CD4-positive, alpha-beta T cell (primary cell): ENCODE data around the gene OR2F2. TPM values are rescaled to one million over a fixed set of nuclear protein-coding genes. Genes with fewer than 3 reads are reported as not detected.

Experiments
- ATAC-seq: fragments of 200-7000 bp; cut with Tn5 transposase; one replicate; pipeline ENCODE4 v1.10.0; 2022; ENCODE audit warnings: mild to moderate bottlenecking; ENCODE audit not compliant: poor library complexity
- CTCF ChIA-PET: fragments of 350-600 bp; sonication (Branson Sonifier 250); formaldehyde crosslinking; loops from one replicate; lab custom pipeline; 2021; ENCODE audit warnings: antibody characterized with exemption, inconsistent platforms; lab: Charles Lee
- POLR2A ChIA-PET: fragments of 350-600 bp; sonication (Branson Sonifier 250); formaldehyde crosslinking; loops from one replicate; lab custom pipeline; 2021; ENCODE audit warnings: antibody characterized with exemption, inconsistent platforms; lab: Charles Lee
- DNase-seq, 14 experiments: peaks; one replicate each; pipeline ENCODE4 v3.0.0-alpha.2; 2013 to 2020; ENCODE audit warnings: mixed read lengths in 2 of 14
- H3K27ac ChIP-seq, 2 donors: one replicate each; pipeline versions ENCODE4 v1.5.1 to v1.7.0; 2013; ENCODE audit warnings: low read length in 2 of 2, low read depth in 1 of 2, mild to moderate bottlenecking in 1 of 2
- H3K27me3 ChIP-seq, 2 experiments: 1 replicate in 1 of 2; 2 replicates in 1 of 2; pipeline versions ENCODE4 v1.6.1 to v1.7.0; 2013; ENCODE audit warnings: low read length in 2 of 2, control low read depth in 1 of 2, mild to moderate bottlenecking in 1 of 2, moderate library complexity in 1 of 2; ENCODE audit not compliant: insufficient read depth in 2 of 2, control insufficient read depth in 1 of 2
- H3K36me3 ChIP-seq: one replicate; pipeline ENCODE4 v1.6.1; 2013; ENCODE audit warnings: low read length, control low read depth; ENCODE audit not compliant: insufficient read depth
- H3K4me1 ChIP-seq: one replicate; pipeline ENCODE4 v1.6.1; 2013; ENCODE audit warnings: low read length, control low read depth; ENCODE audit not compliant: insufficient read depth
- H3K4me3 ChIP-seq: one replicate; pipeline ENCODE4 v1.5.1; 2013; ENCODE audit warnings: mild to moderate bottlenecking, low read length, moderate library complexity
- H3K9me3 ChIP-seq, 2 experiments: 1 replicate in 1 of 2; 2 replicates in 1 of 2; pipeline versions ENCODE4 v1.6.1 to v1.7.0; 2013; ENCODE audit warnings: low read length in 2 of 2, mild to moderate bottlenecking in 2 of 2, control low read depth in 1 of 2, moderate library complexity in 1 of 2; ENCODE audit not compliant: control insufficient read depth in 1 of 2, insufficient read depth in 1 of 2
- H3K27ac Mint-ChIP-seq: one replicate; pipeline ENCODE4 v1.8.0; 2020; ENCODE audit warnings: mixed read lengths
- H3K27me3 Mint-ChIP-seq: one replicate; pipeline ENCODE4 v1.8.0; 2021; ENCODE audit warnings: mixed read lengths
- H3K36me3 Mint-ChIP-seq: one replicate; pipeline ENCODE4 v1.8.0; 2021; ENCODE audit warnings: low read depth, mixed read lengths
- H3K4me1 Mint-ChIP-seq: one replicate; pipeline ENCODE4 v1.8.0; 2021; ENCODE audit warnings: low read depth, mixed read lengths
- H3K4me3 Mint-ChIP-seq: one replicate; pipeline ENCODE4 v1.8.0; 2020; ENCODE audit warnings: mild to moderate bottlenecking, mixed read lengths
- H3K9me3 Mint-ChIP-seq: one replicate; pipeline ENCODE4 v1.8.0; 2020; ENCODE audit warnings: mixed read lengths
- CTCF ChIP-seq: fragments of 200-600 bp; IDR thresholded peaks from one replicate; pipeline ENCODE4 v1.8.0; 2022; ENCODE audit warnings: antibody characterized with exemption, mild to moderate bottlenecking
- intact Hi-C, 2 experiments: fragments of 100-400 bp; cut with DNase I in 1 of 2; cut with micrococcal nuclease in 1 of 2; formaldehyde crosslinking; loops; one replicate each; pipeline versions ENCODE4 v1.15.1 to v1.9.0; 2023 to 2025; cut with DNase I, micrococcal nuclease
- total RNA-seq, 174 experiments: library from RNA in 2 of 174; stranded (reverse) in 2 of 174; gene quantifications; one replicate each; pipeline ENCODE4 v1.2.3 and lab custom pipeline; 2021 to 2026

Gene OR2F2
- total RNA-seq, 2 experiments from 2014 or later, result not detected

- ChIA-PET CTCF (no interaction called here), POLR2A (no interaction called here)
- H3K4me1 Mint-ChIP-seq, result no peaks in the 10 kb centered on the region
- peaks cover 62% of the 10 kb centered on the region for H3K27me3 Mint-ChIP-seq
- intact Hi-C loops, result loop anchor here in 1 of 2 experiments (10.0 kb wide), 1 partner anchor 148 kb away; no protein-coding TSS in a partner anchor
- H3K4me3 Mint-ChIP-seq, result no peak overlapping the region
- Histone ChIP-seq H3K27ac (no peak overlapping the region), H3K36me3 (no peaks in the 10 kb centered on the region), H3K4me3 (no peak overlapping the region), H3K9me3 (peaks cover 0 to 4% of the 10 kb centered on the region in 2 experiments), H3K4me1 (no peaks in the 10 kb centered on the region), H3K27me3 (no peaks in the 10 kb centered on the region)
- H3K36me3 Mint-ChIP-seq, result no peaks in the 10 kb centered on the region
- no peak overlapping the region for H3K27ac Mint-ChIP-seq
- TF ChIP-seq CTCF, result no peak
- no peaks in the 10 kb centered on the region for H3K9me3 Mint-ChIP-seq
- DNase-seq (no peak), ATAC-seq (no peak)
Measured at GRCh38 chr7:143947111-143947510, 12.1 kb downstream of the OR2F2 start.

DNA sequence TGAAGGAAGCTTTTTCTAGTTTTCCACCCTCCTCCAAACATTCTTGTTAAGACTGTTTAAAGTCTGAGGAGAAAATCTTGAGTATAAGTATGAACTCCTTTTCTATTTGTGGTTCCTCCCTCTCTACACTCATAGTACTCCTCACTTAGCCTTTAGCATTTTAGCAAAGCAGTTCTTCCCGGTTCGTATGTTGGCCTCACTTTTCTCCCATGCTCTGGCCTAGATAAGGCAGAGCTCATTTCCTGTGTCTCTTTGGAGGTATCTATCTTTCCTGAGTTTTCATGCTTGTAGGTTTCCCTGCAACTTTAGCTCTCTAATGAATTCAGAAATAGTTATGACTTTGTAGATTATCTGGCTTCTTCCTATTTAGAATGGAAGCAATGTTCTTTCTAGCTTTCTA is 13.7 kb downstream of the OR2F2 start:
- Histone ChIP-seq H3K9me3 (peaks cover 0 to 4% of the 10 kb centered on the region in 2 experiments), H3K27me3 (peaks cover 2 to 11% of the 10 kb centered on the region in 2 experiments), H3K4me1 (no peaks in the 10 kb centered on the region), H3K4me3 (no peak overlapping the region), H3K27ac (no peak overlapping the region), H3K36me3 (no peaks in the 10 kb centered on the region)
- Mint-ChIP-seq H3K4me3 (no peak overlapping the region), H3K36me3 (no peaks in the 10 kb centered on the region), H3K9me3 (no peaks in the 10 kb centered on the region), H3K27me3 (peaks cover 57% of the 10 kb centered on the region), H3K4me1 (no peaks in the 10 kb centered on the region), H3K27ac (no peak overlapping the region)
- DNase-seq (no peak), ATAC-seq (no peak)
- TF ChIP-seq CTCF, result no peak
- ChIA-PET POLR2A (no interaction called here), CTCF (no interaction called here)
- intact Hi-C loops, result loop anchor here in 1 of 2 experiments (10.0 kb wide), 1 partner anchor 146 kb away; no protein-coding TSS in a partner anchor

DNA sequence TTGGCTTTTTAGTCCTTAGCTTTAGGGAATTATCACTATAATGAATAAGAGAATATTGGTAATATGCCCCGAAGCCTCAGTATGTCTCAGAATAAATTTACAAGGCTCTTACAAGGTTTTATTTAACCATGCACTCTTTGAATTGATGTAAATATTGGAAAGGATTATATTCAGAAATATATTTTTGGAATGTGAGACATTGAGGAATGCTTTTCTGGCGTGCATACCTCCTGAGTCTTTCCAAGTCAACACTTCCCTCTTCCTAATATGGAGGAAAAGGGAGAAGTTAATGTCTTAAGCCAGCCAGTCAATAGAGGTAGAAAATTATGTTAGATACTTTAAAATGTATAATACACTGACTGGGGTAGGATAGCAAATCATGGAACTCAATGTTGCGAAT is 18.4 kb downstream of the OR2F2 start:
- TF ChIP-seq CTCF, result no peak
- Histone ChIP-seq H3K4me1 (no peaks in the 10 kb centered on the region), H3K36me3 (no peaks in the 10 kb centered on the region), H3K4me3 (no peak overlapping the region), H3K9me3 (peaks cover 0 to 4% of the 10 kb centered on the region in 2 experiments), H3K27me3 (peaks cover 3 to 28% of the 10 kb centered on the region in 2 experiments), H3K27ac (no peak overlapping the region)
- ATAC-seq (no peak), DNase-seq (no peak)
- ChIA-PET POLR2A (no interaction called here), CTCF (no interaction called here)
- Mint-ChIP-seq H3K36me3 (no peaks in the 10 kb centered on the region), H3K27ac (no peak overlapping the region), H3K9me3 (no peaks in the 10 kb centered on the region), H3K4me1 (no peaks in the 10 kb centered on the region), H3K4me3 (no peak overlapping the region), H3K27me3 (peaks cover 61% of the 10 kb centered on the region)
- intact Hi-C loops, result no loop called here
